ENCODE measurements around the gene JAZF1.
"Not testable (repeated sequence)": the region's sequence is repeated elsewhere in the genome, so short reads cannot be mapped to it uniquely, and the experiment has no call there.

Gene JAZF1

DNA sequence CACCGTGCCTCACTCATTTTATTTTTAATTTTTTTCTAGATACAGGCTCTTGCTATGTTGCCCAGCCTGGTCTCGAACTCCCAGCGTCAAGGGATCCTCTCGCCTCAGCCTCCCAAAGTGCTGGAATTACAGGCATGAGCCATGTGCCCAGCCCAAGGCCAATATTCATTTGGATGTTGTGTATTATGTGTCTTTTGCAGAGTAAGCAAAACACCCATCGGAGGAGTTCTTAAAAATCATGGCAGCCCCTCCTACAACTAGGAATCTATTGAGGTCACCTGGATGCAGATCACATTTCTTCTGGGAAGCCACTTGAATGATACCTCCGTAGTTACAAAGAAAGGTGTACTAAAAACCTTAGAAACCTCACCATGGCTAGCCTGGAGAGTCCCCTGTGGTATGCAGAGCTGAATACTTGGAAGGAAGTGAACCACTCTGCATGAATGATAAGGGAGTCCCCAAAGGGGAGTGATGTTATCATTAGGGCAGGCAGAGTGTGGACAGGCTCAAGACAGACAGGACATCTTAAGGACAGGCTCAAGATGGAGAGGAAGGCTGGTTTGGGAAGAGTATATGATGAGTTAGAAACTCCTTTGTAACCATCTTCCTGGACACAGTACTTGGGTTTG, 254.9 kb downstream of the JAZF1 start:
- no peak for DNase-seq

DNA sequence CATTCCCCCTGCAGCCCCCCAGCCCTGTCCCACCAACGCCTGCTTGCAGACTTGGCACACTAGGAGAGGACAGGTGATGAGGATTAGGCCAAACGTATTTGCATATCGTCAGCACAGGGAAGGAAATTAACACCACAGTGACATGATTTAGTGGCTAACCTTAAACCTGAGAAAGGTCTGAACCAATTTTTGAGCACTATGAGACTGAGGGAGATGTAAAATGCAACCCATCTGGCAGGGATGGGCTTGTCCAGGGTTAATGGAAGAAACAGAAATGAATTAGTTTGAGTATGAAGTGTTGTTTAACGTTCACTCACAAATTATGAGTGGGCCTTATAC, 257.0 kb downstream of the JAZF1 start:
- DNase-seq, result no peak

DNA sequence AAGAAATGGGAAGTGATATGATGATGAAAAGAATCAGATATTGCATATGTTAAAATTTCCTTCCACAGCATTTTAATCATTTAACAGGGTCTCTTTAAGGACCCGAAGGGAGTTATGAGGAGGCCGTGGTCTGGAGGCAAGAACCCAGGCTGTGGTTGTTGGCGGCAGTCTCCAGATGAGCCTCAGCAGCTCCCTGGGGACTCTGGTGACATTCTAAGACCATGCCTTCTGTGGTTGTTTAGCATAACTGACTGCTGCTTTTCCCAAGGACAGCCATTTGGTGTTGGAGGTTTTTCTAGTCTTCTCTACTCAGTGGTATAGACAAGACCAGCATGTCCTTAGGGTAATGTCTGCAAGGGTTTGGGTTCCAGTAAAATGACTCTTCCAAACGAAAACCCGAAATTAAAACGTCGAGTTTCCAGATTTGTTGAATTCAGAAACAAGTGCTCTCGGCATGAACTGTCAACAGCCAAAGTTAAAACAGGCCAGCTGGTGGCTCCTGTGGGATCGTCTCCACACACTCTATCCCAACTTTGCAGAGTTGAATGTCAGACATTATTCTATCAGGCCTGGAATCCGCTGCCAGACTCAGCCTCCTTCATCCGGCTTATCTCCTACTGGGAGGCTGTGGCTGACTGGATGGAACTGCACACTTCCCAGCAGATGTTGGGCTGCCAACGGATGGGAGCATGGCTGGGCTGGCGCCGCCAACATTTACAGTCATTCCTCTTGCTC, 257.5 kb downstream of the JAZF1 start:
- DNase-seq, result no peak

DNA sequence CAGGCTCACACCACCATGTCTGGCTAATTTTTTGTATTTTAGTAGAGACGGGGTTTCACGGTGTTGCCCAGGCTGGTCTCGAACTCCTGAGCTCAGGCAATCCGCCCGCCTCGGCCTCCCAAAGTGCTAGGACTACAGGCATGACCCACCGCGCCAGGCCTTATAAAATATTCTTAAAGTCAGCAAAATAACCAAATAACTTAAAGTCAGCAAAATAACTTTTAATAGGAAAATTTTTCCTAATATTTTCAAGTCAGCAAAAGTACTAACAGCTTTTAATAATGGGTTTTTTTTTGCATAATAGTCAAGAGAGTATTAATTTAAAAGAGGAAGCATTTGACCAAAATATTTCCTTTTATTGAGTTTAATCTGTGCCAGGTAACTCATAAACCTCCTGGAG, 258.2 kb downstream of the JAZF1 start:
- not testable (repeated sequence) for DNase-seq

DNA sequence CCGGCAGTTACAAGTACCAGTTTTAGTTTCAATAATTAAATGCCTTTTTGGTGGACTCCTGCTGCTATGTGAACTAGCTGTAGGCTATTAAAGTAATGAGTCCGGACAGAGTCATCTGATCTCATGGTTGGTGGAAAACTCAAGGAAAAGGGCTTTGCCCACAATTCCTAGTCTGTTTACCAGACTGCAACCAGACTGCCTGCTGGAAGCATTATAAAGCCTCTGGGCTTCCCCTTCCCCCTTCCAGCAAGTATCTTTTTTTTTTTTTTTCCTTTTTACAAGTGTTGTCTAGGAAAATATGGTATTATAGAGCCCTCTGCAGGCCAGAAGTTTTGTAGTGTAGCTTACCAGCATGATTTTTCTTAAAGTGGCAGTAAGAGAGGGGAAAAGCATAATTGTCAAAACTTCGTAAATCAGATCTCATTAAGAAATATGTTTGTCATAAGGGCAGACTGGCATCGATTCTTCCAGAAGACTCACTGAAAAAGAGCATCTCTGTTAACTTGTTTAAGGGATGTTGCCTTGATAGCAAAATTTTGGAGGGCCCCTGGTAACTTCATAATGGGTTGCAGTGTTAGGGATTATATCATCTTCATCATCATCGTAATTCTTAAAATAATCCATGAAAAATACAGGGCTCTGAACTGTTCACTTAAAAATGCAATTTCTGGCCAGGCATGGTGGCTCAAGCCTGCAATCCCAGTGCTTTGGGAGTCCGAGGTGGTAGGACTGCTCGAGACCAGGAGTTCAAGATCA, 259.3 kb downstream of the JAZF1 start:
- DNase-seq, result peak; percentile 94

DNA sequence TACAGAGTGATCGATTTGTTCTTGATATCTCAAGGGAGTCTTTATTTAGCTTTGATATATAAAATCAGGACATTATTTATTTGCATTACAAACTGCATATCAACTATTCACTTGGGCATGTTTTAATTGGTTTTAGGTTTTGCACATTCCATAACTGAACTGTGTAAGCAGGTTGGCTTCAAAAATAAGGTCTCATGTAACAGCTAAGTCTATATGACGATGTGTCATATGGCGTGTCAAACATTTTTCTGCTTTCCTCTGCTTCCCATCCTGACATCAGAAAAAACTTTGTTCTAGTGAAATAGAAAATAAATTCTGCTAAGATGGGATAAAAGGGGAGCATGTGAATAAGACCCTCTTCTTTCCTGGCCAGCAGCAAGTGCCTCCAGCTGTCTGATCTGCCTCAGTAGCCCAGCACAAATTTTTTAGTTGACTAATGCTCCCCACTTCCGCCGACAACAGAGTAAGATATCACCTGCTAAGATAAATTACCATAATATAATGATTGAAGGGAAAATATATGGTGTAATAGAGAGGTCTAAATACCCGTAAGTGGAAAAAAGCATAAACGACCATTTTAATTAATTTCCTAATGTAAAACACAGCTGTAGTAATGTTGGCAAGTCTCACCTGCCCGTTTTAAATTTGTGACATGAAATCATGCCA, 260.2 kb downstream of the JAZF1 start:
- DNase-seq, result no peak

DNA sequence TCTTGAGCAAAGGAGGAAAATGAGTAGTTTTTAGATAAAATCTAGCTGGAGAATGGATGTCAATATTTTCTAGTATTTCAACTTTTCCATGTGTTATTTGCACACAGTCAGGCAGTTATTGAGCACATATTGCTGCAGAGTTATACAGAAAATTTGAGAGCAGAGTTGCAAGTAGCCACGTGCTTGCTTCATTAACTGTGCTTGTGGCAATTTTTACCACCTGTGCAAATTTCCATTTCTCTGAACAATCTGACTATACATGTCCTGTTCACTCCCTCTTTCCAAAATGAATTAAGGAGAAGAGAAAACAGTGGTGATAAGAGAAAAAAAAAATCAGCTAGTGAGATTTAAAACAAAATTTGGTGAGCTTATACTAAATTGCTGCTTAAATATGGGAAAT, 262.1 kb downstream of the JAZF1 start:
- DNase-seq, result no peak

DNA sequence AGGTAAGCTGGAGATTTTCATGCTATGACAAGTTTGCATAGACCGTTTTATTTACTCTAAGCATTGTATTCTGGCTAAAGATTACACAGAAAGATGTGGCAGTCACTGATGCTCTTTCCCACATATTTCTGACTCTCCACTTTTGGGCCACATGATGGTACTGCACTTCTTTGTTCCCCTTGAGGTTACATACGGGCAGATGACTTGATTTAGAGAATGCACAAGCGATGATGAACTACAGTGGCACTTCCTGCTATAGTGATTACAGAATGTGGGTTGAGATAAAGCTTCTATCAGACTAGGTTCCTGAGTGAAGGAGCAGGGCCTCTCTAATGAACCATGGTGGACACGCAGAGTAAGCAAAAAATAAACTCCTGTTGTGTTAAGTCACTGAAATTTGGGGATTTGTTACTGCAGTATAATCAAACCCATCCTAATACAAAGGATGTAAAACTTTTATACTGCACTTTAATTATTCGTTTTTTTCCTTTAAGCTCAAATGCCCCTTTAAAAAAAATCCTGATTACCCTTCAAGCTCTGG, 262.8 kb downstream of the JAZF1 start:
- peak; percentile 53 for DNase-seq

DNA sequence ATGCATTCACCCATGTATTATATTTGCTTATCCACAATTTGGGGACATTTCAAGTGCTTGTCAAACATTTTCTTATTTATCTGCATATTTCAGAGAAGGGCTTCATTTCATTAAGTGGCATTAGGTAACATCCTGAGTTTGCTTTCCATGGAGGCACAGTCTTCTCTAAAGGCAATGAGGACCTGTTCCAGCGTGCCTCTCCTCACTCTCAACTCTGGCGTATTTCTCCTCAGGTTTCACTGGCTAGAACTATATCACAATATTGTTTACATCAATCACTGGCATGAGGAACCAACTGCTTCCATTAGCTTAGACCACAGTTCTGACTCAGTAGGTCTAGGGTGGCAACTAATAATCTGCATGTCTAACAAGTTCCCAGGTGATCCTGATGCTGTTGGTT, 263.5 kb downstream of the JAZF1 start:
- DNase-seq, result no peak

DNA sequence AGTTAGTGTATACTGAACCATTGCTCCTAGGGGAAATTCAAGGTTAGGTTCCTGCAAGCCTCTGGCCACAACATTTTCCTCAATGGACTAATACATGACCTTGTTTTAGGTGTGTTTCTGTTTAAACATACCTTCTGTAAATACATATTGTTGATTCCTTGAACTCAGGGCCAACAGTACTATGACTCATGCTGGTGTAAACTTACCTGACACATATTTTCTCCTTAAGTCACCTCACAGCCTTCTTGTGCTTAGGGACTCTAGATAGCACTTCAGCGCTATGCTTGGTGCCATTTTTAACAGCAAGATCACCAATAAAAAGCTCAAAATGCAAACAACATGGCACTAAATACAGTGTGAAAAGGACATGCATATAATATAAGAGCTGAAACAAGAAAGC, 264.2 kb downstream of the JAZF1 start:
- DNase-seq, result no peak

DNA sequence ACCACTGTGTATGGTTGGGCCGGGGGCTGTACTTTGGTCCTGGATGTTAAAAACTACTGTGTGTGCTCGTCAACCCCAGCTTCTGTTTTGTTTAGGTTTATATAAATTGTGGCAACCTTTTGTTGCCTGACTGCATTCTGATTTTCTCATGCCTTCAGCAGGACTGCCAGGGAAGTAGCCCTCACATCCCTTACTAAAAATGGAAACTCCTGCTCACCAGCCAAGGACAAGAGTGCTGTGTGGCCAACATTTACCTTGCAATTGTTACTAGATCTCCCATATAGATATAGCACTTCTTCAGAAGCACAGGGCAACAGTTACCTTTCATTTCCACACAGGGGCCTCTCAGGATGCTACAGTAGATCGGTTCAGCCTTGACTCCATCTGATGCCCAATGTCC, 266.2 kb downstream of the JAZF1 start:
- no peak for DNase-seq

DNA sequence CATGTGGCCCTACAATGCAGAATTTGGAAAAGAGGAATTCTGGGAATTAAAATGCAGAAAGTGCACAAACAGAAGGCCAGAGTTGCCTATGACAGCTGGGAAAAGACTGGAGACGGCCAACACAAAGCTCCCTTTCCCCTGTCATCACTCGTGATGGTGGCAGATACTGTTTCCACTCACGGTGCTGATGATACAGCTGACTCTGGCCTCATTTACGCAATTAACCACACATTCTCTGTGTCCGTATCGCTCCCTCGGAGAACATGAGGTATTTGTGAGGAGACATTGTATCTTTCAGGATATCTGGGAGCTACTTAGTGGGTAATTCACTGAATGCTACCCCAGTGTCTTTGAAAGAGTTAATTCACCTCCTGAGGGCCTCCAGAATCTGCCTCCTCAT, 267.8 kb downstream of the JAZF1 start:
- DNase-seq, result no peak

DNA sequence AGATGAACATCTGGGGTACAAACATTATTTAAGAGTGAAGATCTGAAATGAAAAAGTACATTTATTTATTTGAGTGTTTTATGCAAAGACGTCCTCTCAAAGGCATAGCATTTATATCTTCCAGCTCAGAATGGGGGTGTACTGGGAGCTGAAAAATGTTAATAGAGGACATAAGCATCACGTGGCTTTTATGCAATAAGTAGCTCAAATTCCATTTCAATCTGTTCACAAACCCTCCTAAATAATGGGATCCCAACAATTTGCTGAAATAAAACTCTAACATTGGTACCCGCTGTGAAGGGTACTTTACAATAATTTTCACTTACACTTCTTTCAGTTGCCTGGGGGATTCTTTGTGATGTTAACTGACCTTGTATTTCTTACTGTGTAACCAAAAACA, 268.7 kb downstream of the JAZF1 start:
- no peak for DNase-seq

DNA sequence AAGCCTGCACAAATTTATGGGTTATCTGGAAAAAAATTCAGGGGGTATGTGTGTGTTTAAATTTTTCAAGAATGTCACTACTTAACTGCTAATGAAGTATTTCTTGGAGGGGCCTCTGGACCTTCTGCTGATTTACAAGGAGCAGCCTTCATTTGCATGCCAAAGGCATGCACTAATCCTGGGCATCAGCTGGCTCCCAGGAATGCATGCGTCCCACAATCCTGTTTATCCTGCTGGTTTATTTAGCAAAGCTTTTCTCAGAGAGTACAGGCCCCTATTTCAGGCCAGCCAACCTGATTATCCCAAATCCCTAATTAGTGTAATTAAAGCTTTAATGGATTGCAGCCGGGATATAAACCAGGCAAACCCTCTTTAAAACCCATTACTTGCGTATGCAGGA, 270.3 kb downstream of the JAZF1 start:
- no peak for DNase-seq

DNA sequence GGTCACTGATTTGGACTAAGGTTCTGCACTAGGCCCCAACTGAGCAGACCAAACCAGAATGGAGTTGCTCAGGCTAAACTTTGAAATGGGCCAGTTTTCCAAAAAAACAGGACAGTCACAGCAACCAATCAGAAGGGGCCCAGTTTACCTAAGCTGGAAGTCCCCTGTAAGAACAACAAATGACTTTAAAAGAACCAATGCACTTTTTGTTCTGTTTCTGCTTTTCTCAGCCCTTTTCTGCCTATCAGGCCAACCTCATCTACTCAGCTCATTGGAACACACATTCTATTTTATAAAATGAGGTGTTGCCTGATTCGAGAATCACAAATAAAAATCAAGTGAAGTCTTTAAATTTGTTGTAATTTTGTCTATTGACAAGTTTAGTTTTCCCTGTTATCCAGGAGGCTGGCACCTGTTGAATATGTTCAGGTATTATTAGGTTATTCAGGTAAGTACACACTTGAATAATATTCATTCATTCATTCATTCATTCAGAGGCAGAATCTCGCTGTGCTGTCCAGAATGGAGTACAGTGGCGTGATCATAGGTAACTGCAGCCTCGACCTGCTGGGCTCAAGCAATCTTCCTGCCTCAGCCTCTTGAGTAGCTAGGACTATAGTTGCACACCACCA, 271.9 kb downstream of the JAZF1 start:
- no peak for DNase-seq

DNA sequence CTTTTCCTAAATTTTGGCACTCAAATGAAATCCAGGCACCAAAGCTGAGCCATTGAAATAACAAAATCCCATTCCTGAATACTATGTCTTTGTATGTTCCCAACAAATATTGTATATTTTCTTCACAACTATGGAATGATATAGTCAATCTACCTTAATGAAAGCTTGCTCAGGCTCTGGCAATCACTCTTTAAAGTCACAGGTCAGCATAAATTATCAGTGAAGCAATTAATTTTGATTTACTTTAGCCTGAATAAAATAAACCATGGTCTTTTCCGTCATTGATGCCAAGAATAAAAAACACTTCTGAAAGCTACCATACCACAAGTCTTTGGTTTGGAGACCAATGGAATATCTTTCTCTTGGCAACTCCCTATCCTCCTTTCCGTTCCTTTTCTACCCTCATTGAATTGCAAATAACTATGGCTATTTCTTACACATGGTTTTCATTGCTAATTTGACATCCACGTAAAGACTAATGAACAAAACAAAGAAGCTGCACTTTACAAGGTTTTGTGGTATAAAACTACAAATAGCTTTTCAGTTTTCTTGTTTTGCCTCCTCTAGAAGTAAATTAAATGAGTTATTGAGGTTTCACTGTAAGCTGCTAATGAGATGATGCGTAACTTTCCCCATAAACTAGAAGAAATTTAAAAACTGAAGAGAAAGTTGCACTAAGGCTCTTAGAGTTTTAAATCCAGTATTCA, 274.1 kb downstream of the JAZF1 start:
- DNase-seq, result no peak

DNA sequence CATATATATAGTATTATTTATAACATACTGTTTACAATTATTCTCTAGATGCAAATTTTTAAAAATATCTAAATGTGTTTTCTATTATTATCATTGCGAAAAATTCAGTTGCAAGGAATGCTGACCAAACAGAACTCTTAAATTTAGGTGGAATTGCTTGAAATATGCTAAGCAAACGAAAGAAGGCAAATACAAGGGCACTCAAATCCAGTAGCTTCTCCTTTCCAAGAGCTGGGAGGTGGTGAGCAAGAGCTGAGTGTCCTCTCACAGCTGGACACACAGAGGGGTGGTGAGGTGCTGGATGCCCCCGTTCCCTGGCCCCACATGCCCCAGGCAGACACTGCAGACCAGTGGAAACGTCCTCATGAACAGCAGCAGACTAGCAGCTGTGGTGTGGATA, 274.6 kb downstream of the JAZF1 start:
- no peak for DNase-seq

DNA sequence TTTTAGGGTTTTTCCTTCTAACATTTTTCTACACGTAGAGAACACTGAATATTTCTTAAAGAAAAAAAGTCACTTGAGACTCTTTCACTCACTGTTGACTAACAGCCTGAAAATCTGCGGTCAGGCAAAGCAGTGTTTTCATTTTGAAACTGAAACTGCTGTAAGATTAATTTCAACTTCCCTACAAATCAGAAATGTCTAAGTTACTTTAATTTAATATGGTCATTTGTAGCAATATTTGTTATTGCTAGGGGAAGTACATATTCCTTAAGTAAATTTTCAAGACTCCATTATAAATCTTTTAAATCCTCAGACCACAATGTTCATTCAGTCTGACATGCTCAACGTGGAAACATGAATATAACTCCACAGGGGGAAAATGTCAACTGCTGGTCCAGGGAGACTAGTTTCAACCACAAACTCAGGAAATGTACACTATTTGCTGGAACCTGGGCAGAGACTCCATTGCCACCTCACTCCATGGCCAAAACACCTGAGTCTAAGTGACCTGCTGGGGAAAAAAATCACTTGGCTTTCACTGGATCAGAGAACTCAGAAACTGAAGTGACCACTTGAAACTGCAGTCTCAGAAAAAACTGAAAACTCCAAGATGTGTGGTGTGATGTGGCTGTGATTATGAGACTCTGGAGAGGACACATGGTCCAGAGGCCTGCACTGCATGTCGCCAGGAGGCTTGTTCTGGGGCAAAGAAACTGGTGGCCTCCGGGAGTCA, 279.4 kb downstream of the JAZF1 start:
- peak; percentile 74 for DNase-seq

DNA sequence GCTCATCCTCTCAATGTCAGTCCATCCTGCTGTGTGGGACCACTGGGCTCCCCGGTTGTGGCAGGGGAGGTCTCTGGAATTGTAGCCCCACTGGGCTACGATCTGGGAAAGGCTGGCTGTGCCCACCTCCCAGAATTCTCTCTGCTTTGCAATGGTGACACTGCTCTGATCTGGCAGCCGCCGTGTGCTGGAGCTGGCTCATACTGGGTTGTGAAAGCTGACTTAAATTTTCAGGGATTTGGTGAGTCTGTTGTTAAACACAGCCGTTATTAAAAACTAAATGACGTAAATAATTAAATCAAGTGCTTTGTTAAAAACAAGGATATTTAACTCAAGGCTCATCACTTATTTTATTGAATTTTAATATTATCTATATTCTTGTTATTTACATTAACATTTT, 280.6 kb downstream of the JAZF1 start:
- no peak for DNase-seq

DNA sequence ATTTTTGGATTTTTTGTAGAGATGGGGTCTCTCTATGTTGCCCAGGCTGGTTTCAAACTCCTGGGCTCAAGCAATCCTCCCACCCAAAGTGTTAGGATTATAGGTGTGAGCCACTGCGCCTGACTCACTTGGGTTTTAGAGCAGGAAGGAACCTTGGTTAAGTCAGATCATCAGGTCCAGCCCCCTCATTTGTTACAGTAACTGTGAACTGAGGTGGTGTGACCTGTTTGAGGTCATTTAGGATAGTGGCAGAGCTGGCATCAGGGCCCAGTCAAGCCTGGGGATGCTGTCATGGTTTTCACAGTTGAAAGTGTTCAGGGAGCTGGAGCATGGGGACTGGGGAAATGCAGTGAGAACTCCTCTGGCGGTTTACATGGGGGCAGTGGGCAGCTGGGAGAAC, 281.0 kb downstream of the JAZF1 start:
- no peak for DNase-seq

DNA sequence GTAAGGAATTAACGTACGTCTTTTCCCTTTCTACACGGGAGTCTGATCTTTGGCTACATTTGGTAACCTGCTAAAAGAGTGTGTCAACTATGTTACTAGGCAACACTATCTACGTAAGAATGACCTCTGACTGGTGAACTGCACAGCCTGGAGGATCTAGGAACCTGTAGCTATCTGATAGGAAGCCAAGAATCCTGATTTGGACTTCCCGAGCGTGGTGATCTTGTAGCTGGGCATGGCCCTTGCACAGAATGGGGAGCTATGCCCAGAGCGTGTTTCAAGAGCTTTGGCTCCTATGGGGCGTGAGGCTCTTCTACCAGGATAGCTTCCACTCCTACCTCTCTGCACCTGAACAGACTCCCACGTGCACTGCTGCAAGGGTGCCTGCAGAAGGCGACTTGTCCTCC, 283.2 kb downstream of the JAZF1 start:
- DNase-seq, result no peak

DNA sequence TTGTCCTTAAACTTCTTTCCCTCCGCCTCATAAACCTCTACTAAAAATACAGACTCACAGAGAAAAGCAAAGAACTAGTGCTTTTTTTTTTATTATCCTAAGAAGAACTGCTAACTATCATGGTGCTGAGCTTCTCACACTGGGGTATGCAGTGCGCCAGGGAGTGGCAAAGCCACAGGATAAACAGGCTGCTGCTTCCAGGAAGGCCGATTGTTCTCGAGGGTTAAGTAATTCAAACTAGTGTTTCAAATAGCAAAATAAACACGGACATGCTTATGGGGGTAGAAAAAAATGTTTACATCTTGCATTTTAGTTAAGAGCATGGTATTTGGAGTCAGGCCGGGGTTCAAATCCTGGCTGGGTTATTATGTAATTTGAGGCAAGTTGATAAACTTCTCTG, 283.6 kb downstream of the JAZF1 start:
- no peak for DNase-seq

All from kidney glomerular epithelial cell (primary cell).